Activated effector memory CD4-positive, alpha-beta T cell treated with anti-CD3 and anti-CD28 coated beads, Interleukin-2, amount 50 U/mL, for 16 hours (primary cell): ENCODE results near the gene PAX5.

Experiments used
- DNase-seq: peaks from one replicate; pipeline ENCODE4 v3.0.0-alpha.2; 2020

The PAX5 gene

DNA sequence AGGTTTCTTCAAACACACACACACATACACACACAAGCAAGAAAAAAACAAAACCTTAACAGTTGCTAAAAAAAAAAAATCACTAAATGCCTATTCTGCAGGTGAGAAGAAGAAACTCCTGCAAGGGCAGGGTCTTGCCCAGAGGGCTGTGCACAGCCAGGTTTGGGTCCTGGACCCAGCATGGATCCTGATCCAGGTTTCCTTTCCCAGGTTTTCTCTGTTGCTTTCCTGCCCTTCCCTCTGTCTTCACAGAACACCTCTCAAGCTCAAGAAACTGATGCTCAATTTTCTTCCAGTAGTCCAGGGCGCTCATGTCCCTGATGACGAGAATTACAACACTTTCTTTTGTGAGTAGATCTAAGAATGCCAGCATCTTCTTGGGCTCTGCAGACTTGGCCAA is 136.6 kb downstream of the PAX5 start:
- no peak for DNase-seq

DNA sequence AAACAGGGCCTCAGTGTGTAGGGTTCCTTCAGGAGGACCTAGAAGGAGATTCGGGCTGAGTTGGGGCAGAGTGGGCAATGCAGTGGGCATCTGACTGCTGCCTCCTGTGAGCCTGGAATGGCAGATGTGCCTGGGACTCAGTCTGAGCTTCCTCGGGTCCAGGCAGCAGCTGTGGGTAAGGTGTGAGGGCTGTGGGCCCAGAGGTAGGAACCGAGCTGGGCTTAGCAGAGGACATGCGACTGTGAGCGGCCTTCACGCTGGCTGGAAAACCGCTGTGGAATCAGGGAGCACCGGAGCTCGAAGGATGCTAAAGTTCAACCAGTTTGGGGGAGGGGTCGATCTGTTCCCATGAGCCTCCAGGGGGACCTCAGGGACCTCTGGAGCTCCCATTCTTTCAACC is 137.0 kb downstream of the PAX5 start:
- no peak for DNase-seq

DNA sequence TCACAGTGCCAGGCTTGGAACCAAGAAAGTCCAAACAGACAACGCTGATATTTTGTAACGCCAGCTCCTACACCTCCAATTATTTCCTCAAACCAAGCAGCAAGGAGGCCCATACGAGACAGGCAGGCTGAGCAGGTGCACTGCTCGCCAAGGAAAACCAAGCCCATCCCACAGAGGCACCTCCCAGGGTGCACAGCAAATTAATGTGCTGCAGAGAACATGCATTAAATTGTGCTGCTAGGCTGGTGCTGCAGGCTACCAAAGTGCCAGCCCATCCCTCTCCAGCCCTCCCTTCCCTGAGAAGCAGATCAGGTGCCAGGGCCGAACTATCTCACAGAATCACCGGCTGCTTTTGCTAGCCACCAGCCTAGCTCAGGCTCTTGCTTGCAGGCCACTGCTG is 137.8 kb downstream of the PAX5 start:
- DNase-seq, result no peak

DNA sequence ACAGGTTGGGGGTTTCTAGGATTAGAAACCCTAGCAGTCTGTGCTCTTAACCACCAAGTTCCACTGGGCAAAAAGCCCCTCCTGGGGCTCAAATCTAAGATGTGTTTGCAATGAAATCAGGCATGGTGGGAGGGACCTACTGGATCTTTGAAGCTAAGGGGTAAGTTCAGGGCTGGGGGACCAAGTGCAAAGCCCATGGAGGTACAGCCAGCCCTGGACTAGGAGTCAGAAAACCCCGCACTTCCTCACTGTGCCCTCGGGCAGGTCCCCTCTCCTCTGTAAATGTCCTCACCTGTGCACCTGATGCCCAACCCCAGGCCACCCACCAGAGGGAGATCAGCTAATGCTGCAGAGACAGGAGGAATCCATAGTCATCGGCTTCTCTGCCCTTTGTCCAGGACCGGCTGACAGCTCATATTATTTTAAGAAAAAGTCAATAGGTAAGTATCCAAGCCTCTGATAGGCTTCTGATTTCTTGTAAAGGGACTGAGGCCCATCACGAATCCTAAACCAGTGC is 138.3 kb downstream of the PAX5 start:
- DNase-seq, result no peak

DNA sequence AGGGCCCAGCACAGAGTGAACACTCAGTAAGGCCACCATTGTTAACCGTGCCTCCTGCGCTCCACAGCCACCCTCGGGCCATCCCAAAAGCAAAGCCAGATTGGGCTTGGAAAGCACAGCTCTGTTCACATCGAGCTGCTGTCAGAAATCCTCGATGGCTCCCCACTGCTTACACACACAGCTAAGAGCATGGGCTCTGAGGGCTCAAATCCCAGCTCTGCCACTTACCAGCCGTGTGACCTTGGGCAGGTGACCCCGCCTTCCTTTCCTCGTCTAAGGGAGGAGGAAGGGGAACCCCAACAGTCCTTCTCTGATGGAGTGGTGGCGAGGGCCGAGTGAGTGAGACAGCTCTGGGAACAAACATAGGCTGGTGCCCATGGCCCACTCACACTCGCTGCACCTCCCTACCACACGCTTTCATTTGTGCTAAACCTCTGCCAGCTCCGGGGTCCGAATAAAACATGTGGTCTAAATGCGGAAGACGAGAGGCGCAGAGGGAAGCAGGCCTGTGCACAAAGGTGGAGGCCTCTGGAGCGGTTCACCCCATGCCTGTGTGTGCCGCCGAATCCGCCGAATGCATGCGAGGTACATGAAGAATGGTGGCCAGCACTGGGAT is 139.3 kb downstream of the PAX5 start:
- DNase-seq, result no peak

DNA sequence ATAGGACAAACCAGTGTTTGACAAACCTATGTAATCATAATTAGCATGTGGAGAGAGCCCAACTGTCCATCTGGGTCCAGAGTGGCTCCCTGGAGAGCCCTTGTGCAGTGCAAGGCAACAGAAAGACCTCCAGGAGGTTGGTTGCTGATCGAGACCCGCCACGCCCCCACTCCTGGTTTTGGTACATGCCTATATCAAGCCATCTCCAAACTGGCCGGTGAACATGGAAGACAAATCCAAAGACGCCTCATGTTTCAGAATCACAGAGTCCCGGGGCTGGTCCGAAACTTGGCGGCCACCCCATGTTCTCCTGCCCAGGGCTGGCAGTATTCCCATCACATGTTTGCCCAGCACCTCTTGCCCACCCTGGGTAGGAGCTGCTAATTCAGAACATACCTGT is 140.2 kb downstream of the PAX5 start:
- no peak for DNase-seq

DNA sequence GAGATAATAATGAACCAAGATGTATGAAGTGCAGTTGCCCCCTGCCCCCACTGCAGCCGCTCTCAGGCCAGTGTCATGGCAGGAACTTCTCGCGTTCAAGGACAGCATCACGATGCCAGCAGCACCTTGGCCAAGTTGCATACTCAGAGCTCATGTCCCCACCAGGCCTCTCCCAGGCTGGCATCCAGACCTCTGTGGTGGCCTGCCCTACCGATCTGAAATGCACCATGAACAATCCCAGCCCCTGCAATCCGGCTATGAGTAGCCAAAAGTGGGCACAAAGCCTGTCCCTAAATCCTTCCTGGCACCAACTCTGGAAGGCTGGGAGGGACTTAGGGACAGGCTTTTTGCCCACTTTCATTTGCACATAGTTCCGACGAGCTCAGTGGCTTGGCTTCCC is 140.9 kb downstream of the PAX5 start:
- DNase-seq, result peak; percentile 38

DNA sequence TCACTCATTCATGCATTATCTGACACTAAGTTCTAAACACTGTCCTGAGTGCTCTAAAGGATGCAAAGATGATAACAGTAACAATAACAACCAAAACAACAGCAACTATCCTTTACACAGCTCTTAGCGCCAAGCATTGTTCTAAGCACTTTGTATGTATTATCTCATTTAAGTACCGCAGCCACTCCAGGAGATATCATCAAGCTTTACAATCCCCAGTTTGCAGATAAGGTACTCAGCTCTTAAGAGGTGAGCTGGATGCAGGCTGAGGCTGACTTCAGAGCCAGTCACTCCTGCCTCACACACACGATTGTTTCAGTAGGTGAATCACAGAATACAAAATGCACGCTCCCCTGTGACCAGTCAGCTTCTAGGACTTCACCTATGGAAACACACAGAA is 141.8 kb downstream of the PAX5 start:
- peak; percentile 49 for DNase-seq

DNA sequence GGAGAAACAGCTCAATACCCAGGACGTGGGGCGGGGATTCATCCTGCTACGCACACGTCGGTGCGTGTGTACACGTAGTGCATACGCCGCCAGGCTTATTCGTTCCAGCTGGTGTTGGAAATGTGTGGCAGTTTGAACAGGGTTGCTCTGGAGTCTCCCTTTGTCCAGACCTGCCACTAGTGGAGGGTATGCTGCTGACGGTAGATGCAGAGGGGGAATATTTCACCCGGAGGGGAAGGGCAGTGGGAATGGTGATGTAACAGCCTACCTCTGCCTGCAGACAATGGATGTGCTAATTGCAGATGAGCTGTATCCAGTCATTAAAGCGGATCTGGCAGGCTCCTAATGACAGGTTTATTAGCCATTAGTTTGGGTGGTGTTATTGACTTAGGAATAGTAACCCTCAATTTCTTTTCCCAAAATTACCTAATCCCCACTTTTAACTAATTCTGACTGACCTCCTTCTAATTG is 142.7 kb downstream of the PAX5 start:
- DNase-seq, result peak; percentile 55

DNA sequence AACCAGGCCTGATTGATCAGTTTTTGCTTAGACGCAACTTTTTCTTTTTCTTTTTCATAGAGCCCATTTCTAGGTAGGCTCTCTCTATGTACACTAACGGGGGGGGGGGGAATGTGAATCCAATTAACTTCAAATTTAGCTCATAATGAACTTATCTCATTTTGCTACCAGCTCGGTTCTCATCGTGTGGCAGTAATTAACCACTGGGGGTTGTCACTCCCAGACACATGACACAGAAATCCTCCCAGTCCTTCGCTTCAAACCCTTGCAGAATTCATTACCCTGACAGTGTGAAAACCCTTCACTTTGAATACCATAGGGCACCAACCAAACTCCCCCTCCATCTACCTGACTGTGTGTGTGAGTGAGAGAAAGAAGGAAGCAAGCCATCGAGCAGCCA is 144.2 kb downstream of the PAX5 start:
- no peak for DNase-seq

DNA sequence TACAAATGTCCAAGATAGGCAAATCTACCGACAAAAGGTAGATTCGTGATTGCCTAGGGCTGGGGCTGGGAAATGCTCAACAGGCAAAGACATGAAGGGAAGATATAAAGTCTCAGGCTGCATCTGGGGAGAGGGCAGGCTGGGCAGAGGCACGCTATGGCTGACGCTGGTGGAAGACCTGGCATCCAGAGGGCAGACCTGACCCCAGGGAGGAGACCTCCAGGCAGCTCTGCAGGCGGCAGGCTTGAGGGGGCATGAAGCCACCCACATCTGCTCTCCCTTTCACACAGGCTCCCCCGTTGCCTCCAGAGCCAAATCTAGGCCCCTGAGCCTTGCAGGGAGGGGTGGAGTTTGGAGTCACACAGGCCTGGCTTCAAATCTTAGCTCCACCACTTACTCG is 145.5 kb downstream of the PAX5 start:
- DNase-seq, result no peak

DNA sequence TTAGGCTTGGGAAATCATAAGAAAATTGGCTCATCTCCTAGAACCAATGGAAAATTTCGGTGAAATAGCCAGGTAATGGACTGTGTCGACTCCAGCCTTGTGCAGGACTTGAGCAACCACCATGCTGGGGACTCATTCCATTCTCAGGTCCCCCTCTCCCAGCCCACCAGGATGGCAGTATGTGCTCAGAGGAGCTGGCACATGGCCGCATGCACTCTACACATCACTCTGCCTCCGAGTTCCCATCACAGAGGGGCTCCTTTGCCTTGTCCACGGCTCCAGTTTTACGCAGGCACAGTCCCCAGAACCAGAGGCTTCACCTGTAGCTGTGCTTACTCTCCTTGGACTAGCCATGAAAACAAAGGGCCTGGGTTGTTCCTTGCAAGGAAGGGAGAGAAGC is 149.3 kb downstream of the PAX5 start:
- no peak for DNase-seq

DNA sequence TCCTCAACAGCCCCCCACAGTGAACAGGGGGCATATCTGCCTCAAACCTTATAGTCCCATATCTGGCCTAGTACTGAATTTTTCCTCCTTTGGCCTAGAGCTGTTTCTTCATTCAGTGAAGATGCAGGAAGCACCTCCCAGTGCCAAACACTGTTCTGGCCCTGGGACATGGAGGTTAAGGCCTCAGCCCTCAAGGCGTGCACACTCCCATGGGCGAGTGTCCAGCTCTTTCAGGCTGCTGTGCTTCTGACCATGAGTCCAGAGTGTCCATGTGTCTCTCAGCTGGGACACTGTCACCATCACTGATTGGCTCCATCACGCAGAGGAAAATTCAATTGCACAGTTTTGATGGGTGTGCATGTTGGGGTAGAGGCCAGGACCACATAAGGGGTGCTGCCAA is 151.5 kb downstream of the PAX5 start:
- DNase-seq, result no peak

DNA sequence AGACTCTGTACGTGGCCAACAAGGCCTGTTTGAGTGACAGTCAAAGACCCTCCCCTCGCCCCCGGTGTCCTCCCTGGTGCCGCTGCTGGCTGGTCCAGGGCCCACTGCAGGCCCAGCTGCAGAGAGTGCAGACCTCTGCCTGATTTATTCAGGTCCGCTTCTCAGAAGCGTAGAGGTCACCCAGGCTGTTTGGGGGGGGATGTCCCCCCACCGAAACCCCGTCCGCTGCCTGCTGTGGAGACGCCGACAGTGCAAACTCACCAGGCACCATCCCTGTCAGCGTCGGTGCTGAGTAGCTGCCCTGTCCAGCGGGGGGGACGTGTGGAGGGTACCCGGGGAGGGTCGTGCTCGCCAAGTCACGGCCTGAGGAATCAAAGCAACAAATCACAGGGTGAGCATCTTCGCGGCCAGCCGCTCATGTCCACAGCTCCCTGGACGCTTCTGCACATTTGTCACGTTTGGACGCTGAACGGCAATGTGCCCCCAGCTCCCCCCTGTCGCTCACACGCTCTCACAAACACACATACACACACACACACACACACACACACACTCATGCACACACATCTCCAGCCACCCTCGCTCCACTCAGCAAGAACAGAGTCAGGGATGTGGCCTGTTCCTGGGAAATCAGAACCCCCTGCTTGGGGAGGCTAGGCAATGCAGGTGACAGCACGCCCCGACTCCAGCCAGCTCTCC is 152.2 kb downstream of the PAX5 start:
- no peak for DNase-seq

DNA sequence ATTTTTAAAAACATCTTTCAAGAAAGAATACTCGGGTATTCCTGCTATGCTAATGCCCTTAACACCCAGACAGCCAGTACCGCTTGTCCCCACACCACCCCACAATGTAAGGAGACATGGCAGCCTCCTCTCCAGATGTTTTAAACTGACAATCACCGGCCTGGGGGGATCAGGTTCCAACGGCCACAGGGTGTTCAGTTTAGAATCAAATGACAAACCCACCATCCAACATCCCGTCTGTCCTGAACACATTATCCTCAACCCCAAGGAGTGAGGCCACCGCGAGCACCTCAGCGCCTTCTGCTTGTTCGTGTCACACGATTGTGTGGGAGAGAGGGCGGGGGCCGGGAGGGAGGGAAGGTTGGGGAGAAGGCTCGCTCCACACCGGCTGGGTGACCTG is 152.8 kb downstream of the PAX5 start:
- DNase-seq, result no peak

DNA sequence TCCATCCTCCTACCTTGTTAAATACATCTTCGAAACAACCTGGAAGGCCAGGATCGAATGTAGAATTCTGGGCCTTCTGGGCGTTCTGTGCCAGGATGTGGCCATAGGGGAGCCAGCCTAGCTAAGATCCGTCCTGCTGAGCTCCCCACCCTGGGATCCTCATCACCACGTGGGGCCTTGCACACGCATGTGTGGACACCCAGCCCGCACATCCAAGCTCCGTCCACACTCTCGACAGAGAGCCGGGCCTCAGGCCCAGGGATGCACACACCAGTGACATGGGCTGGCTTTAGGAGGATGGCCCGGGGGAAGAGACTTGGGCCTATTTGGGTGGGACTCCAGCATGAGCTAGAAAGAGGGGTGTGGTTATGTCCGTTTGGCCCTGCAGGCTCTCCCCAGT is 154.0 kb downstream of the PAX5 start:
- no peak for DNase-seq

DNA sequence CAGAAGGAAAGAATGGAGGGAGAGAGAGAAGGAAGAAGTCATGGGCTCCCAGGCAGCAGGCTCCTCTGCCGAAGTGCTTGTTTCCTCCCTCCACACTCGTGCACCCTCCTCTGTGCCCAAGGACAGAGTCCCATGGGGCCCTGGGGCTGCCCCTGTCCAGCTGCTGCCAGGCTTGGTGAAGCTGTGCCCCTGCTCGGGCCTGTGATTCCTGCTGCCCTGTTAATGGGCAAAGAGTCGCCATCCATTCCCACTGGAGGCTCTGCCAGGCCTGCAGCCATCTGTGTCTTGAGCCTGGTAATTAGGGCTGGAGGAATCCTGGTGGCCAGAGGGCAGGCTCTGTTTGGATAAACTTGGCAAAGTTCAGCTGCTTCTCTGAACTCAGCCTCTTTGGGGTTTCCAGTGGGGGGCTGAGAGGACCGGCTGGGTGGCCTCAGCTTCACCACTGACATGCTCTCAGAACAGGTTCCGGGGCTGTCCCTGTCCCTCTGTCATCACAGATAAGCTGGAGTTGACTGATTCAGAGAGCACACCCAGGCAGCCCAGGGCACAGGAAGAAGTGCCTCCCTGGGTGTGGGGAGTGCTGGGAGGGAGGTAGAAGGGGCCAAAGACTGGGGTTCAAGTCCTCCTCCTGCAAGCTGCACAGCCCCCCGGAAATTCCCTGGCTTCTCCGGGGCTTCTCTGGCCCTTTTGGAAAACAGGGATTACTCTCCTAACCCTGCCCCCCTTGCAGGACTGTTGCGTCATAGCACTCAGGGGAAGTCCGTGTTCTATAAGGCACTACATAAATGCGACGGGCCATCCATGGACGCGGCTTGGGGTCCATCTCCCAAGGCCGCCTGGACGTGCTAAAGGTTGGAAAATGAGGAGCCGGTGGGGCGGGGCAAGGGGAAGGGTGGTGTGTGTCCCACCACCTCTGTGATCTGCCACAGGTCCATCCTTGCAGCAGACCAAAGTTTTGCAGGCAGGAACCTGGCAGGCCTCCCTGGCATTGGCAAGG is 154.8 kb downstream of the PAX5 start:
- no peak for DNase-seq

DNA sequence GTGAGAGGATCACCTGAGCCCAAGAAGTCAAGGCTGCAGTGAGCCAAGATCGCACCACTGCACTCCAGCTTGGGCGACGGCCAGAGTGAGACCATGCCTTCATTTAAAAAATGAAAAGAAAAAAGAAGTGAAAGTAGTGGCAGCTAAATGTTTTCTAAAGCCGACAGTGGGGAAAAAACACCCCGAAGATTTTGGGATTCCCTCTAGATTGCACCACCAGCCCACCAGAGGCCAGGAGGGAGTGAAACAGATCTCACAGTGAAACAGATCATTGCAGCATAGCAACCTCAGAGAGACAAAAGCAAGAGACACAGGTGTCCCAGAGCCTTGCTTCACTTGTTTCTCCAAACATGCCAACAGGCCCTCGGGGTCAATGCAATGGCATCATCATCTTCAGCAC is 156.8 kb downstream of the PAX5 start:
- no peak for DNase-seq

DNA sequence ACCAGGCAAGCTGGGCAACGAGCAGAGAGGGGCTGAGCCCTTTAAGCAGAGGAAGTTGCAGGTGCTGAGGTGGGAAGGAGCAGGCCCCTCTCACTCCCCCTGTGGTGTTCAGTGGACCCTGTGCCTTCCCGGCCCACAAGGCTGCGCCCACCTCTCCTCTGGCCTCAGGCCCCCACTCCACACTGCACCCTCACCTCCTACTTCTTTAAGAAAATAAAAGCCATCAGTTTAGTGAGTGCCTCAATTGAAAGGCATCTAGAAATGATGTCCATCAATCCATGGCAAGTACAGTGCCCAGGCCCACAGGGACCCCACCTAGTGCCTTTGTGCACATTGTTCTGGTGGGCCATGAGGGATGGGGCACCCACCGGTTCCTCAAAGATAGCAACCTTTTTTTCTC is 158.0 kb downstream of the PAX5 start:
- DNase-seq, result no peak

DNA sequence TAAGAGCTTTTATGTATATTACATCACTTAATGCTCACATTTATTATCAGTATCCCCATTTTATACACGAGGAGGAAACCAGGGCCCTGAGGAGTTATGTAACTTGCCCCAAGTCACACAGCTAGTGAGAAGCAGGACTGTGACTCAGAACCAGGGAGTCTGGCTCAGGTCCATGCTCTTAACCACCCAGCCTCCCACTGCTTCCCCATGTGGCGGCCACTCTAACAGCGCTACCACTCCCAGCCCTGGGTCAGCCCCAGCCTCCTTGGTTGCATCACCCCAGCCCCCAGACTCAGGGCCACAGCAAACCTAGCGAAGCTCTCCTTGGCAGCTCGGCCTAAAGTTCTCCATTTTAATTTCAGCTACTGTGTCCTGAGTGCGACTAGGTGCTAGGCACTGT is 159.1 kb downstream of the PAX5 start:
- no peak for DNase-seq

DNA sequence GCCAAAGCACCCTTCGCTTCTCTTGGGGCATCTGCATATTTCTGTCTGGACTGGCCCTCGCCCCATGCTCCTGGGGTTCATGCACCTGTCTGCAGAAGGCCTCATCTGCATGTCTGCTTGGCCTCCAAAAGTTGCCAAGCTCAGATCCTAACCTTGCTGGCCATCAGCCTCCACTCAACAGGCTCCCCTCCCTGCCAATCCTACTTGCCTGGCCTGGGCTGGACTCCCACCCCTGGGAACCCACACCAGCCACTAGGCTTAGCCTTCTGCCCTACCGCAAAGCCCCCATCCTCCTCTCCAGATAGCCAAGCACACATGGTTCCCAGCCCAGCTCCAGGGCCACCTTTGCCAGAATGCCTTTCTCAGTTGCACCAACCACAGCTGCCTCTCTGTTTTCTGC is 159.8 kb downstream of the PAX5 start:
- no peak for DNase-seq

DNA sequence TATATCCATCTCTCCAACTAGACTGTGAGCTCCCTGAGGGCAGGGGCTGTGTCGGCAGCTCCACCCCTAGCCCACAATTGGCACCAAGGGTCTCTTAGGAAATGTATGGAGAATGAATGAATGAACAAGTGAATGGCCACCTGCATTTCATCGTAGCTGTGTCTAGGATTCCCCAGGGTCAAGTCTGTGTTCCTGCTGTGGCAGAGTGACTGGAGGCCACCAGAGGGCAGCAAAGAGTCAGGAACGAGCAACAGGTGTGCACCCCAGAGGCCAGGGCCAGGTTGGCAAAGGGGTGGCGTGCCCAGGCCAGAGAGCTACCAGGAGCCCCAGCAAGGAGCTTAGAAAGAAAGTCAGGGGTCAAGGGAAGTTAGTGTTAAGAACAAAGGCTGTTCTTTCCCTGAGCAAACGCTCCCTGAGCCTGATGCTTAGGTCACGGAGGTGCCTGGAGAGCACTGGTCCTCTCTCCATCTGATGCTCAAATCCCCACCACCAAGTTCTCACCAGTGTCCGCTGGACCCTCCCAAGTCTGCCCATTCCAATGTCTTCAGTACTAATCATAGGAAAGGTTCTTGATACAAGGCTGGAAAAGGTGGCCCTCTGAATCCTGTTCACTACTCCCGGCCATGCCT is 160.7 kb downstream of the PAX5 start:
- peak; percentile 87 for DNase-seq

DNA sequence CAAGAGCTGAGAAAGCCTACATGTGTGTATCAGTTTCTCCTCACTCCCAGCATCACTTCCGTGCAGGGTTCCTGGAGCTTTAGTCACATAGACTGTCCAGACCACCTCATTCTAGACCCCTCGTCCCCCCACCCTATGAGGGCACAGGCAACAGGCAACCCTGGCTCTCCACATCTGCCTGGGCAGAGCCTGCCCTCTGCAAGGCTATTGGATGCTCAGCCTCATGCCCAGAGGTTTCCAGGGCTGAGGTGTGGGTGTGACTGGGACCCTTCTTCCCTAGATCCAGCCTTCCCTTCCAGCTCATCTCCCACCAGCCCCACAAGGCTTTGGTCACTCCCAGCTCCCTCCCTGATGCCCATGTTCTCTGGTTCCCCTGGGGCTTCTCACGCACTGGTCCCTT is 161.4 kb downstream of the PAX5 start:
- DNase-seq, result no peak
